Left ventricle myocardium inferior (tissue), 1 donor: ENCODE measurements around the gene AP3B2. TPM values are rescaled to one million over a fixed set of nuclear protein-coding genes. Genes with fewer than 3 reads are reported as not detected.

ENCODE experiments used
- DNase-seq: peaks from one replicate; pipeline ENCODE4 v3.0.0-alpha.2; 2020
- H3K27ac ChIP-seq: fragments of 200-600 bp; replicated peaks from 2 replicates; pipeline ENCODE4 v1.8.0; 2021
- H3K27me3 ChIP-seq: fragments of 200-600 bp; 2 replicates; pipeline ENCODE4 v1.8.0; 2021; ENCODE audit warnings: low read depth
- H3K36me3 ChIP-seq: fragments of 200-600 bp; 2 replicates; pipeline ENCODE4 v1.8.0; 2021
- H3K4me1 ChIP-seq: fragments of 200-600 bp; 2 replicates; pipeline ENCODE4 v1.8.0; 2021
- H3K4me3 ChIP-seq: fragments of 200-600 bp; 2 replicates; pipeline ENCODE4 v1.8.0; 2021; ENCODE audit warnings: mild to moderate bottlenecking, moderate library complexity
- H3K9me3 ChIP-seq: fragments of 200-600 bp; replicated peaks from 2 replicates; pipeline ENCODE4 v1.8.0; 2021
- intact Hi-C: fragments of 100-400 bp; cut with micrococcal nuclease; formaldehyde crosslinking; loops from one replicate; pipeline ENCODE4 v1.11.0; 2022
- total RNA-seq: library from RNA; stranded (reverse); fragmentation: NEBNext Ultra II Directional; extraction: Animal tissue kit (Norgen Biotek cat#: 25700); gene quantifications from one replicate; pipeline ENCODE4 v1.2.1, GENCODE V29; 2021
- TF ChIP-seq, protein P1 (sequence below): fragments of 200-600 bp; IDR thresholded peaks from 2 replicates; pipeline ENCODE4 v1.8.0; 2021; ENCODE audit warnings: antibody characterized with exemption, mild to moderate bottlenecking, borderline replicate concordance
- donor health status: DM: no; HTN: yes; CAD: no; lungs with severe emphysema.

The AP3B2 gene
- total RNA-seq, 1 donor from 2014 or later = 0.80 TPM

DNA sequence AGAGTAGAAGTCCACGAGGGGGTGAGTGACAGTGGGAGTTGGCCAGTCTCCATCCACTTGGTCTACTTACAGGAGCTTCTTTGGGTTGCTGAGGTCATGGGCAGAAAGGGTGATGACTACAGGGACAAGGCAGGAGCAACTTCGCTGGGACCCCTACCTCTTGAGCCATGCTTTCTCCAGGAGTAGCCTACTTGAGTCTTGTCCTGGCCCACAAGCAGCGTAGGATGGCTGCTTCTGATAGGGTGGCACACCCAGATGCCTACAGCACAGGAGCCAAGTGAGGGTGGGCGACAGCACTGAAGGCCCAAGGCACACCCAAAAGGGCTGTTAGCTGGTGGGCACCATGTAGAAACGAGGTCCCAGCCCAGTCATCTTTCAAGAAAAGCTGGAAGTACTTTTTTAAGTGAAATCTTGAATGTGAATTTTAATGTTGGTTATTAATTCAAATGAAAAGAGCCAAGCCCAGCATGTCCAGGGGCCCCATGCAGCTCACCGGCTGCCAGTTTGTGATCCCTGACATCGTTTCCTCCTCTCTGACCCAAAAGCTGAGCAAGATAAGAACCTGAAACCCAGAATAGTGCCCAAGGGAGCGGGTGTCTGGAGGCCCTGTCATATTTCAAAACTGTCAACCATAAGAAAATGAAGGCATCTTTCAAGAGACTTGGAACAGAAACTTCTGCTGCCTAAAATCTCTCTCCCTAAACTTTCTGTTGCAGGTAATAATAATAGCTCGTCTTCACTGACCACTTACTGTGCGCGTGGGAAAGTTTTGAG, 60.3 kb downstream of the AP3B2 start:
- Histone ChIP-seq H3K36me3 (no peaks in the 10 kb centered on the region), H3K27me3 (peaks cover 78% of the 10 kb centered on the region), H3K4me1 (peaks cover 26% of the 10 kb centered on the region), H3K4me3 (no peak overlapping the region), H3K27ac (no peak overlapping the region), H3K9me3 (no peaks in the 10 kb centered on the region)
- intact Hi-C loops = no loop called here
- DNase-seq = no peak
- TF ChIP-seq, protein P1, sequence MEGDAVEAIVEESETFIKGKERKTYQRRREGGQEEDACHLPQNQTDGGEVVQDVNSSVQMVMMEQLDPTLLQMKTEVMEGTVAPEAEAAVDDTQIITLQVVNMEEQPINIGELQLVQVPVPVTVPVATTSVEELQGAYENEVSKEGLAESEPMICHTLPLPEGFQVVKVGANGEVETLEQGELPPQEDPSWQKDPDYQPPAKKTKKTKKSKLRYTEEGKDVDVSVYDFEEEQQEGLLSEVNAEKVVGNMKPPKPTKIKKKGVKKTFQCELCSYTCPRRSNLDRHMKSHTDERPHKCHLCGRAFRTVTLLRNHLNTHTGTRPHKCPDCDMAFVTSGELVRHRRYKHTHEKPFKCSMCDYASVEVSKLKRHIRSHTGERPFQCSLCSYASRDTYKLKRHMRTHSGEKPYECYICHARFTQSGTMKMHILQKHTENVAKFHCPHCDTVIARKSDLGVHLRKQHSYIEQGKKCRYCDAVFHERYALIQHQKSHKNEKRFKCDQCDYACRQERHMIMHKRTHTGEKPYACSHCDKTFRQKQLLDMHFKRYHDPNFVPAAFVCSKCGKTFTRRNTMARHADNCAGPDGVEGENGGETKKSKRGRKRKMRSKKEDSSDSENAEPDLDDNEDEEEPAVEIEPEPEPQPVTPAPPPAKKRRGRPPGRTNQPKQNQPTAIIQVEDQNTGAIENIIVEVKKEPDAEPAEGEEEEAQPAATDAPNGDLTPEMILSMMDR = no peak

DNA sequence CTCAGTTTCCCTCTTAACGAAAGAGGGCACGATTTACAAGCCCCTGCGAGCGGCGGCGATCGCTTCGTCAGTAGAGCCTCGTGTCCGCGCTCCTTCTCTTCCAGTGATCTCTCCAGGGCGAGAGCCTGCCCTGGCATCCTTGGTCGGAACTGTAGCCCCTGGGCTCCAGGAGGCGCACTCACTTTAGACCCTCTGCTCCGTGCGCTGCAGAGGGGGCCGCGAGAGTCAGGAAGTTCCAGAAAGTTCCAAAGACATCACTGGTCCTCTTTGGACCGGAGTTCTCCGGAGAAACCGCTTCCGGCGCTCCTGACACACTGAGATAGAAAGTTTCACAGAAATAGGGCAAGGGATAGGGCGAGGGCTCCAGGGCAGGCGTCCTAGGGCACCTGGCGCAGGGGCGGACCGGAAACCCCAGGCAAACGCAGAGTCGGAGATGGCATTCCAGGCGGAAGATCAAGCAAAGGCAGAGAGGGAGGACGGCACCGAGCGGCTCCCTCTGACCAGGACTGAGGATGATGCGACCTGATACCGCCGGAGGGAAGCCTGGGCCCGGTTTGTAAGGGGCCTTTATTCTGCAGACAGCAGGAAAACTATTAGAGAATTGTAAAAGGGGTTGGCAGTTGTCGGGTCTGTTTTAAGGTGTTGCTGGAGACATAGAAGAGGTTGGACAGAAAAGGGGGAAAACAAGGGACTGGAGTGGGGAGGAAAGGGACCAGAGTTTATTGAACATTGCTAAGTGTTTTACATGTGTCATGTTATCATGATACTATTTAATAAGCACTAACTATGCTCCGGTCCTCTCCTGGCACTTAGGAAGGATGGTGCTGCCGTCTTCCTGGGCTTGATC, 61.2 kb downstream of the AP3B2 start:
- H3K4me1 ChIP-seq = peaks cover 26% of the 10 kb centered on the region
- H3K4me3 ChIP-seq = peak overlapping the region; percentile 73
- TF ChIP-seq, protein P1 = no peak
- no peaks in the 10 kb centered on the region for H3K9me3 ChIP-seq
- DNase-seq = no peak
- peaks cover 78% of the 10 kb centered on the region for H3K27me3 ChIP-seq
- H3K27ac ChIP-seq = peak overlapping the region; percentile 50
- intact Hi-C loops = no loop called here
- no peaks in the 10 kb centered on the region for H3K36me3 ChIP-seq

DNA sequence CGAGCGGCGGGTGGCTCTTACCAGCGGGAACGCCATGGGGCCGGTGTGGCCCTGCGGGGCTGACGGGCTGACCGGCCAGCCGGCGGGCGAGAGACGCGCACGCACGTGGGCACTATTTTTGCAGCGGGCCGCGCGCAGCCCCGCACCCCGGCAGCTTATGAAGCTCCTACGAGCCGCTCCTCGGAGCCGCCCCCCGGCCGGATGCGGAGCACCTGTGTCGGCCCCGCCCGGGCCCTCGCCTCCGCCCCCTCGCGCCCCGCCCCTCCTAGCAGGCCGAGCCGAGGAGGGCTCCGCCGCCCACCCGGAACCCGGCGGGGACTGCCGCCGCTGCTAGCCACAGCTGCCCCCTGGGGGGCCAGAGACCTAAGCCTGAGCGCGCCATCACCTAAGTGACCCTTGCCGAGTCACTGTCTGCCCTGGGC, 61.8 kb downstream of the AP3B2 start:
- Histone ChIP-seq H3K4me1 (peaks cover 26% of the 10 kb centered on the region), H3K9me3 (no peaks in the 10 kb centered on the region), H3K27me3 (peaks cover 81% of the 10 kb centered on the region), H3K4me3 (peak overlapping the region; percentile 73), H3K27ac (peak overlapping the region; percentile 50), H3K36me3 (no peaks in the 10 kb centered on the region)
- TF ChIP-seq, protein P1 = no peak
- peak; percentile 23 for DNase-seq
- intact Hi-C loops = no loop called here

- intact Hi-C loops = no loop called here
- peak; percentile 52 for DNase-seq
- TF ChIP-seq, protein P1 = peak; percentile 8
- Histone ChIP-seq H3K27me3 (peaks cover 84% of the 10 kb centered on the region), H3K27ac (peak within 1 kb of the TSS; percentile 50), H3K4me3 (peak within 1 kb of the TSS; percentile 73), H3K4me1 (peaks cover 26% of the 10 kb centered on the region), H3K9me3 (no peaks in the 10 kb centered on the region), H3K36me3 (no peaks in the 10 kb centered on the region)
Observed at GRCh38 chr15:82647045-82647834, 62.4 kb downstream of the AP3B2 start, which contains the start of gene CPEB1. Gene CPEB1, minus strand, starts transcription at chr15:82647363. Its CDS starts 18,904 bp downstream, at chr15:82628459.
